ENCODE data around the gene SAMD1.
A peak's percentile ranks its signal among the peaks of the same experiment; 100 is the strongest.
"Not testable (repeated sequence)": the region's sequence is repeated elsewhere in the genome, so short reads cannot be mapped to it uniquely, and the experiment has no call there.

Gene SAMD1

GRCh38 chr19:14061081-14061749 lies 29.3 kb downstream of the SAMD1 start:
- no peak for DNase-seq (ENCODE audit: low spot score)

- DNase-seq (ENCODE audit: low spot score) = peak; percentile 19
Observed at GRCh38 chr19:14059652-14060155, 30.8 kb downstream of the SAMD1 start.

GRCh38 chr19:14059093-14059480 lies 31.5 kb downstream of the SAMD1 start:
- DNase-seq (ENCODE audit: low spot score) = no peak

- no peak for DNase-seq (ENCODE audit: low spot score)
Observed at GRCh38 chr19:14058182-14059092, 32.1 kb downstream of the SAMD1 start.

- DNase-seq (ENCODE audit: low spot score) = no peak
Observed at GRCh38 chr19:14056741-14057356, 33.7 kb downstream of the SAMD1 start.

GRCh38 chr19:14056069-14056666 lies 34.4 kb downstream of the SAMD1 start:
- no peak for DNase-seq (ENCODE audit: low spot score)

- DNase-seq (ENCODE audit: low spot score) = no peak
Observed at GRCh38 chr19:14055396-14055795, 35.2 kb downstream of the SAMD1 start.

GRCh38 chr19:14054721-14055120 lies 35.8 kb downstream of the SAMD1 start:
- no peak for DNase-seq (ENCODE audit: low spot score)

GRCh38 chr19:14054099-14054498 lies 36.5 kb downstream of the SAMD1 start:
- DNase-seq (ENCODE audit: low spot score) = no peak

- DNase-seq (ENCODE audit: low spot score) = no peak
Observed at GRCh38 chr19:14053500-14053899, 37.1 kb downstream of the SAMD1 start.

- DNase-seq (ENCODE audit: low spot score) = no peak
Observed at GRCh38 chr19:14053032-14053431, 37.5 kb downstream of the SAMD1 start.

GRCh38 chr19:14052470-14052869 lies 38.1 kb downstream of the SAMD1 start:
- DNase-seq (ENCODE audit: low spot score) = no peak

GRCh38 chr19:14051980-14052379 lies 38.6 kb downstream of the SAMD1 start:
- DNase-seq (ENCODE audit: low spot score) = no peak

- not testable (repeated sequence) for DNase-seq (ENCODE audit: low spot score)
Observed at GRCh38 chr19:14050961-14051360, 39.6 kb downstream of the SAMD1 start.

- DNase-seq (ENCODE audit: low spot score) = no peak
Observed at GRCh38 chr19:14050512-14050911, 40.0 kb downstream of the SAMD1 start.

- peak; percentile 74 for DNase-seq (ENCODE audit: low spot score)
Observed at GRCh38 chr19:14048443-14049153, 42.0 kb downstream of the SAMD1 start.

- not testable (repeated sequence) for DNase-seq (ENCODE audit: low spot score)
Observed at GRCh38 chr19:14047866-14048265, 42.7 kb downstream of the SAMD1 start.

GRCh38 chr19:14042659-14043608 lies 47.6 kb downstream of the SAMD1 start:
- peak; percentile 86 for DNase-seq (ENCODE audit: low spot score)

- no peak for DNase-seq (ENCODE audit: low spot score)
Observed at GRCh38 chr19:14039181-14039580, 51.4 kb downstream of the SAMD1 start.
